Lower lobe of right lung (tissue), 2 donors: ENCODE data around the gene TMPRSS13. TPM values are rescaled to one million over a fixed set of nuclear protein-coding genes. Genes with fewer than 3 reads are reported as not detected.

ENCODE experiments used
- ATAC-seq, 2 donors: fragments of 200-7000 bp; cut with Tn5 transposase; one replicate each; pipeline ENCODE4 v1.9.1; 2020 to 2022; ENCODE audit warnings: mild to moderate bottlenecking in 2 of 2, moderate library complexity in 2 of 2
- DNase-seq: peaks from one replicate; pipeline ENCODE4 v3.0.0-alpha.2; 2020
- H3K27ac ChIP-seq: fragments of 200-600 bp; one replicate; pipeline ENCODE4 v1.8.0; 2022
- H3K27me3 ChIP-seq: fragments of 200-600 bp; one replicate; pipeline ENCODE4 v1.8.0; 2022; ENCODE audit warnings: low read depth
- H3K36me3 ChIP-seq: fragments of 200-600 bp; one replicate; pipeline ENCODE4 v1.8.0; 2022; ENCODE audit warnings: mild to moderate bottlenecking
- H3K4me1 ChIP-seq: fragments of 200-600 bp; one replicate; pipeline ENCODE4 v1.8.0; 2022
- H3K4me3 ChIP-seq: fragments of 200-600 bp; one replicate; pipeline ENCODE4 v1.8.0; 2022; ENCODE audit warnings: mild to moderate bottlenecking
- H3K9me3 ChIP-seq: fragments of 200-600 bp; one replicate; pipeline ENCODE4 v1.8.0; 2022
- intact Hi-C: fragments of 100-400 bp; cut with DNase I; formaldehyde crosslinking; loops from one replicate; pipeline ENCODE4 v1.11.0; 2022
- total RNA-seq: library from RNA; stranded (reverse); fragmentation: NEBNext Ultra II Directional; extraction: Animal tissue kit (Norgen Biotek cat#: 25700); gene quantifications from one replicate; pipeline ENCODE4 v1.2.1, GENCODE V29; 2021
- TF ChIP-seq, protein P1 (sequence below): fragments of 200-600 bp; IDR thresholded peaks from one replicate; pipeline ENCODE4 v1.8.0; 2022; ENCODE audit warnings: antibody characterized with exemption, mild to moderate bottlenecking
- donor health status: DM: no; HTN: yes; CAD: no; lungs with severe emphysema.

The TMPRSS13 gene
- total RNA-seq, 1 donor from 2014 or later = 7.0 TPM

GRCh38 chr11:117912497-117912896, 16.7 kb downstream of the TMPRSS13 start:
- H3K4me3 ChIP-seq = no peak overlapping the region
- no peaks in the 10 kb centered on the region for H3K36me3 ChIP-seq
- no peak overlapping the region for H3K27ac ChIP-seq
- DNase-seq (no peak), ATAC-seq (no peak)
- intact Hi-C loops = no loop called here
- H3K4me1 ChIP-seq = peaks cover 1% of the 10 kb centered on the region
- no peaks in the 10 kb centered on the region for H3K9me3 ChIP-seq
- TF ChIP-seq, protein P1, sequence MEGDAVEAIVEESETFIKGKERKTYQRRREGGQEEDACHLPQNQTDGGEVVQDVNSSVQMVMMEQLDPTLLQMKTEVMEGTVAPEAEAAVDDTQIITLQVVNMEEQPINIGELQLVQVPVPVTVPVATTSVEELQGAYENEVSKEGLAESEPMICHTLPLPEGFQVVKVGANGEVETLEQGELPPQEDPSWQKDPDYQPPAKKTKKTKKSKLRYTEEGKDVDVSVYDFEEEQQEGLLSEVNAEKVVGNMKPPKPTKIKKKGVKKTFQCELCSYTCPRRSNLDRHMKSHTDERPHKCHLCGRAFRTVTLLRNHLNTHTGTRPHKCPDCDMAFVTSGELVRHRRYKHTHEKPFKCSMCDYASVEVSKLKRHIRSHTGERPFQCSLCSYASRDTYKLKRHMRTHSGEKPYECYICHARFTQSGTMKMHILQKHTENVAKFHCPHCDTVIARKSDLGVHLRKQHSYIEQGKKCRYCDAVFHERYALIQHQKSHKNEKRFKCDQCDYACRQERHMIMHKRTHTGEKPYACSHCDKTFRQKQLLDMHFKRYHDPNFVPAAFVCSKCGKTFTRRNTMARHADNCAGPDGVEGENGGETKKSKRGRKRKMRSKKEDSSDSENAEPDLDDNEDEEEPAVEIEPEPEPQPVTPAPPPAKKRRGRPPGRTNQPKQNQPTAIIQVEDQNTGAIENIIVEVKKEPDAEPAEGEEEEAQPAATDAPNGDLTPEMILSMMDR = no peak
- no peaks in the 10 kb centered on the region for H3K27me3 ChIP-seq

- H3K36me3 ChIP-seq = no peaks in the 10 kb centered on the region
- intact Hi-C loops = no loop called here
- no peak overlapping the region for H3K4me3 ChIP-seq
- ATAC-seq = no peak
- peaks cover 6% of the 10 kb centered on the region for H3K4me1 ChIP-seq
- TF ChIP-seq, protein P1 = no peak
- H3K27ac ChIP-seq = no peak overlapping the region
- H3K9me3 ChIP-seq = no peaks in the 10 kb centered on the region
- no peak for DNase-seq
- no peaks in the 10 kb centered on the region for H3K27me3 ChIP-seq
Observed at GRCh38 chr11:117911694-117912093, 17.5 kb downstream of the TMPRSS13 start.

DNA sequence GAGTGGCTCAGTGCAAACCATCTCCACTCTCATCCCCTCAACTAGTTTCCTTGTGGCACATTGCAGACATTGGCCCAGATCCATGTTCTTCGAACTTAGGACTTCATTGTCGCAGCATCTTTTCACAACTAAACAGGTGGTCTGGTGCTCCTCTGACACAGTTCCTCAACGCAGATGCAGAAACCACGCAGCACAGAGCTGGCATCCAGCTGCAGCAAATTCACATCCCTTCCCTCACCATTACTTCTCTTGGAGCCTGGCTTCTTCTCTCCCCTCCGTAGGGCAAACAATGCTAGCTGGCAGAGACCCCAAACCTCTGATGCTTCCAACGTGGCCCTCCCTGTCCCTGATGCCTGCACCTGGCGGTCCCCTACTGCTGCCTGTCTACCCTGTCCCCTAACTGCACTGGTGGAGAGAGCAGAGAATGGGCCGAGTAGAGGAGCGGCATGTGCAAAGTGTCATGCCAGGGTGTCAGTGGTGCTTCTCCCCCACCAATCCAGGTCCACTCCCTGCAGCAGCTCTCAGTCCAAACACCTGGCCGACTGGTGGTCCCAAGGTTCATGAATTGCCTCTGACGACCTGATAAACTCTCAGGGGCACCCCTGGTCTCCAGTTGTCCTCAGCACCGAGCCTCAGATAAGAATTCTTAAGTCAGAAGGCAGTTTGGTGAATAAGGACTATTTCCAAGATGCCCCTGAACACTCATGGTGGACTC, 18.1 kb downstream of the TMPRSS13 start:
- DNase-seq = no peak
- intact Hi-C loops = no loop called here
- no peak for ATAC-seq
- Histone ChIP-seq H3K27ac (no peak overlapping the region), H3K4me1 (peaks cover 6% of the 10 kb centered on the region), H3K36me3 (no peaks in the 10 kb centered on the region), H3K4me3 (no peak overlapping the region), H3K9me3 (no peaks in the 10 kb centered on the region), H3K27me3 (no peaks in the 10 kb centered on the region)
- TF ChIP-seq, protein P1 = no peak

DNA sequence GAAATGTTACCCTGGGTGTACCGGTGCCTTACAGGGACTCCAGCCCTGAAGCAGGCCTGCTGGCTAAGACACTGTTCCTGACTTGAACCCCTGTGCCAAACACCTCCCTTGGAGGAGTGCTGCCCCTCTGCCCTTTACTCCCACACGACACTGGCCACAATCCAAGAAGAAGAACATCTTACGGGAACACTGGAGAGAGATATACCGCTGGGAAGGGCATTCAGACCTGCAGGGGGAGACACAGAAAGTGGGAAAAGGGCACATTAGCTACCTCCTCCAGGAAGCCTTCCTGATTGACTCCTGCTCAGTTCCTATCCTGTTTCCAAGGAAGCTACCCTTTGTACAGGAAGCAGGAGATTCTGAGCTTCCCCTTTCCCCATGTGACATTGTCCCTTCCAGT, 18.7 kb downstream of the TMPRSS13 start:
- no peak overlapping the region for H3K27ac ChIP-seq
- no peaks in the 10 kb centered on the region for H3K27me3 ChIP-seq
- H3K4me1 ChIP-seq = peaks cover 6% of the 10 kb centered on the region
- no peaks in the 10 kb centered on the region for H3K9me3 ChIP-seq
- ATAC-seq (no peak), DNase-seq (no peak)
- TF ChIP-seq, protein P1 = no peak
- H3K4me3 ChIP-seq = no peak overlapping the region
- intact Hi-C loops = no loop called here
- H3K36me3 ChIP-seq = no peaks in the 10 kb centered on the region

DNA sequence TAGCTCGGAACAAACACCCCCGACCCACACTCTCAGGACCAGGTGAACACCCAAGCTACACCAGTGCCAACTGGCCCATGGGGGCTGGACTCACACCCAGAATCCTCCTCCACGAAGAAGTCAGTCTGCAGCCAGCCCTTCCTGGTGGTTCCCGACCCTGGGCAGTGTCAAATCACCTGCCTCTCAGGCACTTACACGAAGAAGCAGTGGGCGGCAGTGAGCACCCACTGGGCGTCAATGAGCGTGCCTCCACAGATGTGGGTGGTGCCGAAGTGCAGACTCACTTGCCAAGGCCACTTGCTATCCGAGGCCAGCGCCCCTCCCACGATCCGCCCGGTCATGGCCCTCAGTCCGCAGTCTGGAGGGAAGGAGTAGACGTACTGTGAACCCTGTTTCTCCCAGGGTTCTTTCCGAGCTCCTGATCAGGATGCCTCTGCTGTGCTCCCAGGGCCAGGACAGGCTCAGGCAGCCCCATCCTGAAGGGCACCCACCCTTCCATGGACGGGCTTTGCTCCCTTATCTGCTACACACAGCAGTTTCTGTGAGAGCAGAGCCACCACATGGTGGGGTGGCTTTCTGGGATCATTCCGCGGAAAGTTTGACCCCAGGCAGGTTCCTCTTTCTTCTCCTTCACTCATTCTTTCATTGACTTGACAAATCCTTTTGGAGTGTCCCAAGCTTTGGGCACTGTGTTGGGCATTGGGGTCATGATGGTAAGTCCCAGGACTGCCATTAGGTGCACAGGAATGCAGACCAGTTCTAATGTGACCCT, 19.4 kb downstream of the TMPRSS13 start:
- no peak overlapping the region for H3K4me3 ChIP-seq
- intact Hi-C loops = no loop called here
- H3K9me3 ChIP-seq = no peaks in the 10 kb centered on the region
- no peak for ATAC-seq
- DNase-seq = no peak
- H3K36me3 ChIP-seq = no peaks in the 10 kb centered on the region
- H3K27ac ChIP-seq = no peak overlapping the region
- no peaks in the 10 kb centered on the region for H3K27me3 ChIP-seq
- TF ChIP-seq, protein P1 = no peak
- H3K4me1 ChIP-seq = peaks cover 6% of the 10 kb centered on the region
